Testis (tissue), 5 donors: ENCODE data around the gene TCAF1. TPM values are rescaled to one million over a fixed set of nuclear protein-coding genes. Genes with fewer than 3 reads are reported as not detected.

Experiments used
- DNase-seq: peaks from one replicate; pipeline ENCODE4 v3.0.0-alpha.2; 2019
- H3K27ac ChIP-seq, 2 donors: fragments of 200-600 bp; sonication (generic); one replicate each; pipeline ENCODE4 v1.5.1; 2019
- H3K27me3 ChIP-seq: fragments of 200-600 bp; sonication (generic); one replicate; pipeline ENCODE4 v1.5.1; 2019
- H3K36me3 ChIP-seq: fragments of 200-600 bp; sonication (generic); one replicate; pipeline ENCODE4 v1.5.1; 2017; ENCODE audit warnings: low read depth; ENCODE audit errors: missing control alignments
- H3K4me1 ChIP-seq: fragments of 200-600 bp; sonication (generic); one replicate; pipeline ENCODE4 v1.5.1; 2019
- H3K4me3 ChIP-seq, 2 donors: fragments of 200-600 bp; sonication (generic); one replicate each; pipeline ENCODE4 v1.5.1; 2017 to 2019
- H3K9me3 ChIP-seq: fragments of 200-600 bp; sonication (generic); one replicate; pipeline ENCODE4 v1.5.1; 2017
- CTCF ChIP-seq, 3 experiments: fragments of 450-650 bp in 2 of 3; fragments of 200-600 bp in 1 of 3; sonication (generic) in 1 of 3; IDR thresholded peaks; one replicate each; pipeline ENCODE4 v1.5.1; 2016 to 2019; ENCODE audit warnings: antibody characterized with exemption in 3 of 3, mild to moderate bottlenecking in 2 of 3, moderate library complexity in 1 of 3
- POLR2A ChIP-seq: fragments of 450-650 bp; IDR thresholded peaks from one replicate; pipeline ENCODE4 v1.6.1; 2017; ENCODE audit warnings: antibody characterized with exemption, mild to moderate bottlenecking, moderate library complexity
- WGBS, 2 donors: methylation state at CpG; one replicate each; pipeline ENCODE4 v1.1.5; 2018; 5-methylcytosine and 5-hydroxymethylcytosine counted together
- intact Hi-C: fragments of 100-400 bp; cut with DNase I; formaldehyde crosslinking; loops from one replicate; pipeline ENCODE4 v1.15.1; 2023; ENCODE audit warnings: low total_unique reads
- long read RNA-seq, 2 donors: transcript quantifications; one replicate each; lab custom pipeline, GENCODE V29; 2026
- polyA plus RNA-seq: library from polyadenylated mRNA; stranded (reverse); fragments of 350-450 nt; fragmentation: Illumina TruSeq; extraction: RNeasy Lipid Tissue Mini Kit (QIAGEN cat#74804); gene quantifications from one replicate; pipeline ENCODE4 v1.2.3, GENCODE V29; 2014; ENCODE audit warnings: low read depth, low replicate concordance; ENCODE audit not compliant: insufficient read depth
- total RNA-seq, 2 donors: library from RNA; depleted of rRNA; stranded (reverse); fragments of >200 nt; gene quantifications; one replicate each; pipeline ENCODE4 v1.2.3, GENCODE V29; 2016

TCAF1 gene
- 10 to 100 TPM; 21.3 to 28.7 TPM for total RNA-seq
- polyA plus RNA-seq: 6.2 TPM
- long read RNA-seq, donor 1, full-length matches to known transcripts: 9 of 52 reads
- long read RNA-seq, donor 1, partial matches to known transcripts: 43 of 52 reads
- long read RNA-seq, donor 1, other reads (novel, unspliced or antisense): 0 of 52 reads
- long read RNA-seq, donor 2, full-length matches to known transcripts: 4 of 4 reads
- long read RNA-seq, donor 2, partial matches to known transcripts: 0 of 4 reads
- long read RNA-seq, donor 2, other reads (novel, unspliced or antisense): 0 of 4 reads

GRCh38 chr7:143901668-143902331 lies at the start of gene TCAF1:
Gene TCAF1, minus strand, starts transcription at chr7:143902176. Its CDS starts 25,568 bp downstream, at chr7:143876608.
- H3K27me3 ChIP-seq: no peaks in the 10 kb centered on the region
- peak within 1 kb of the TSS; percentile 85 to 93 for H3K4me3 ChIP-seq
- peak within 1 kb of the TSS; percentile 91 to 95 for H3K27ac ChIP-seq
- TF ChIP-seq CTCF (IDR thresholded peaks at IDR 0.05) (no peak), POLR2A (no peak)
- intact Hi-C loops: no loop called here
- WGBS, 2 donors: 0 to 1% methylated on average over 32 to 50 of the region's 50 CpGs
- peaks cover 14% of the 10 kb centered on the region for H3K4me1 ChIP-seq
- no peaks in the 10 kb centered on the region for H3K9me3 ChIP-seq
- no peaks in the 10 kb centered on the region for H3K36me3 ChIP-seq
- DNase-seq: peak; percentile 98

GRCh38 chr7:143948733-143949132 lies 46.8 kb upstream of the TCAF1 start:
- TF ChIP-seq POLR2A: no peak
- no peak for TF ChIP-seq CTCF (IDR thresholded peaks at IDR 0.05)
- Histone ChIP-seq H3K4me1 (no peaks in the 10 kb centered on the region), H3K9me3 (no peaks in the 10 kb centered on the region), H3K4me3 (no peak overlapping the region), H3K36me3 (no peaks in the 10 kb centered on the region), H3K27ac (no peak overlapping the region), H3K27me3 (no peaks in the 10 kb centered on the region)
- DNase-seq: no peak
- intact Hi-C loops: no loop called here
- 44 to 62% methylated on average over 2 of the region's 2 CpGs for WGBS, 2 donors

- TF ChIP-seq CTCF (IDR thresholded peaks at IDR 0.05): no peak
- TF ChIP-seq POLR2A: no peak
- H3K36me3 ChIP-seq: no peaks in the 10 kb centered on the region
- no peaks in the 10 kb centered on the region for H3K27me3 ChIP-seq
- H3K4me1 ChIP-seq: no peaks in the 10 kb centered on the region
- H3K27ac ChIP-seq: no peak overlapping the region
- no peak for DNase-seq
- no peak overlapping the region for H3K4me3 ChIP-seq
- intact Hi-C loops: no loop called here
- H3K9me3 ChIP-seq: no peaks in the 10 kb centered on the region
- WGBS, 2 donors: 66 to 85% methylated on average over 2 of the region's 2 CpGs
Observed at GRCh38 chr7:143947111-143947510, 45.1 kb upstream of the TCAF1 start.

- Histone ChIP-seq H3K4me1 (no peaks in the 10 kb centered on the region), H3K9me3 (no peaks in the 10 kb centered on the region), H3K27ac (no peak overlapping the region), H3K36me3 (no peaks in the 10 kb centered on the region), H3K27me3 (no peaks in the 10 kb centered on the region), H3K4me3 (no peak overlapping the region)
- TF ChIP-seq CTCF (IDR thresholded peaks at IDR 0.05): no peak
- TF ChIP-seq POLR2A: no peak
- no peak for DNase-seq
- 88 to 95% methylated on average over 4 of the region's 4 CpGs for WGBS, 2 donors
- intact Hi-C loops: no loop called here
Observed at GRCh38 chr7:143945423-143945822, 43.4 kb upstream of the TCAF1 start.
